GM19099 (cell line): ENCODE measurements around the gene ELF2.
A peak's percentile ranks its signal among the peaks of the same experiment; 100 is the strongest.

Experiments
- POLR2A ChIP-seq: IDR thresholded peaks from 3 replicates; pipeline ENCODE4 v1.6.1; 2011; ENCODE audit warnings: low read depth; ENCODE audit not compliant: insufficient read length; ENCODE audit errors: extremely low read depth

The ELF2 gene

DNA sequence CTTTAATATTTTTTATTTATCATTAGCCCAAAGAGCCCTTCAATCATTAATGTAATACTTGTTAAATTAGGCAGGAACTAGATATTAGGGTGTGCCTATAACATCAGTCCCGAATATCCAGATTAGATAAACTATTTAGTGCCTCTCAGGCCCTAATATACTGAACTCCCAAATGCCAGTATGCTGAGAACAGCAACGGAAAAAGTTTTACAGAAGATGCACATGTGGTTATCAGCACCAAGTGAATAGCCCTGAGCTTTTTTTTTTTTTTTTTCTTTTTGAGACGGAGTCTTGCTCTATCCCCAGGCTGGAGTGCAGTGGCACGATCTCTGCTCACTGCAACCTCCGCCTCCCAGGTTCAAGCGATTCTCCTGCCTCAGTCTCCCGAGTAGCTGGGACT lies 13.0 kb upstream of the ELF2 start:
- no peak for TF ChIP-seq POLR2A

DNA sequence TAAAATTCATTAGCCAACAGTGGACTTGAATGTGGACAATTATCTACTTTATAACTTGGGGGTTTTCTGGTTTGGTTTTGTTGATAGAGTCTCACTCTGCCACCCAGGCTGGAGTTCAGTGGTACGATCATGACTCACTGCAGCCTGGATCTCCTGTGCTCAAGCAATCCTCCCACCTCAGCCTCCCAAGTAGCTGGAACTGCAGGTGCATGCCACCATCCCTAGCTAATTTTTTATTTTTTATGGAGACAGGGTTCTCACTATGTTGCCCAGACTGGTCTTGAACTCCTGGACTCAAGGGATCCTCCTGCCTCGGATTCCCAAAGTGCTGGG lies 12.4 kb upstream of the ELF2 start:
- TF ChIP-seq POLR2A: no peak

DNA sequence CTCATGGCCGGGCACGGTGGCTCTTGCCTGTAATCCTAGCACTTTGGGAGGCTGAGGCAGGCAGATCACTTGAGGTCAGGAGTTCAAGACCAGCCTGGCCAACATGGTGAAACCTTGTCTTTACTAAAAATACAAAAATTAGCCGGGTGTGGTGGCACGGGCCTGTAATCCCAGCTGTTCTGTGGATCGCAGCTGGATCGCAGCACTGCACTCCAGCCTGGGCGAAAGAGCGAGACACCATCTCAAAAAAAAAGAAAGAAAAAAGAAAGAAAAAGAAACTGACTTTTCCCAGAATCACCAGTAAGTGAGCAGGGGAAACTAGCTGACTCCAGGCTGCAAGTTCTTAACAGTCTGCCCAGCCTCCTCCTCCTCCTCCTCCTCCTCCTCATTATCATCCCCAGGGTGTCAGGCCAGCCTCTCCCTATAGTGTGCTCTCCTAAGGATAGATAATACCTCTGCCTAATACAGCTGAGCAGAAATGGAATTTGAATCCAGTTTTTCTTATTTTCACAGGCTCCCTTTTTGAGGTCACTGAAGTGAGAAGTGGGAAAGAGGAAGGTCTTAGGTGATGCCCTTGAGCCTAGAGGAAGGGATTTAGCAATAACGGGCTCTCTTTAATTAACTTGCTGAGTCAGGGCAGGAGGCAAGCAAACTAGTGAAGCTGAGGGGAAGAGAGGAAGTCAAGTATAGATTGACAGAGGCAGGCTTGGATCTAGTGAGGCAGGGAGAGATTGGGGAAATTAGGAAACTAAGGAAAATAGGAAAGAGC lies 11.8 kb upstream of the ELF2 start:
- TF ChIP-seq POLR2A: no peak

DNA sequence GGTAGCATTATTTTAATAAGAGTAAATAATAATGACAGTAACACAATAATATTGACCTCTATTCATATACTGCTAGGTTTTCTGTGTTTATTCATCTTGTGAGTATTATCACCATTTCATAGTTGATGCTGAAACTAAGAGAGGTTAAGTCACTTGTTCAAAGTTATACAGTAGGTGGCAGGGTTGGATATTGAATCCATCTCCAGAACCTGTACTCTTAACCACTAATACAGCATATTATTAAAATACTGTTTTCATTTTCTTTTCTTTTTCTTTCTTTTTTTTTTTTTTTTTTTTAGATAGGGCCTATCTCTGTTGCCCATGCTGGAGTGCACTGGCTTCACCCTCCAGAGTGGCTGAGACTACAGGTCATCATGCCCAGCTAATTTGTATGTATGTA lies 7.1 kb upstream of the ELF2 start:
- no peak for TF ChIP-seq POLR2A

DNA sequence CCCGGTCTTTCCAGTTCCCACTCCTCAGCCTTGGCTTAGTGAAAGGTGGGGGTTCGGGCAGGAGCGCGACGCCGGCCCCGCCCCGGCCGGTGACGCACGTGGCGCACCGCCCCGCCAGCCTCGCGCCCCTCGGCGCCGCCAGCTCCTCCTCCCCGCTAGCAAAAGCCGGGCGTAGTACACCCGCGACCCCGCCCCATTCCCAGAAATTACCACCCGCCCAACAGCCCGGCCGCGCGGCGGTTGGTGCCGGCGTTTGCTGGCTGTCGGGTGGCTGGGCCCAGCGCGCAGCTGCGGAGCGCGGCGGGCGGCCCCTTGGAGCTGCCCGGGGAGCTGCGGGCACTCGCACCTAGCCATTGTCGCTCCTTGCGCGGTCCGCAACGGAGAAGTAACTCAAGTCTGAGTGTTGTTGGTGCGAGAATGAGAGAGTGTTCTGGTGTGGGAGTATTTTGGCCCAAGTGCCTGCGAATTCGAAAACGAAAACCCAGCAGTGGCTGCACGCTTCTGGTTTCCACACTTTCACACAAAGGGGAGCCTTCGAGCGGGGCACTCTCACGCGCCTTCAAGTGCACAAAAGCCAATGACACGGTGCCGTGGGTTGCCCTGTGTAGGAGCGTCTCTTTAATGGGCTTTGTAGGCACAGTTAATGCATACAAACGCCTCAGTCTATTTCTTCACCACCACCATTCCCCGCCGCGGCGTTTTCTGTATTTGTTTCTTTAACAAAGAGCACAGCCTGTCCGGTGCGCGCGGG lies 1.0 kb upstream of the ELF2 start:
- TF ChIP-seq POLR2A: peak; percentile 61

DNA sequence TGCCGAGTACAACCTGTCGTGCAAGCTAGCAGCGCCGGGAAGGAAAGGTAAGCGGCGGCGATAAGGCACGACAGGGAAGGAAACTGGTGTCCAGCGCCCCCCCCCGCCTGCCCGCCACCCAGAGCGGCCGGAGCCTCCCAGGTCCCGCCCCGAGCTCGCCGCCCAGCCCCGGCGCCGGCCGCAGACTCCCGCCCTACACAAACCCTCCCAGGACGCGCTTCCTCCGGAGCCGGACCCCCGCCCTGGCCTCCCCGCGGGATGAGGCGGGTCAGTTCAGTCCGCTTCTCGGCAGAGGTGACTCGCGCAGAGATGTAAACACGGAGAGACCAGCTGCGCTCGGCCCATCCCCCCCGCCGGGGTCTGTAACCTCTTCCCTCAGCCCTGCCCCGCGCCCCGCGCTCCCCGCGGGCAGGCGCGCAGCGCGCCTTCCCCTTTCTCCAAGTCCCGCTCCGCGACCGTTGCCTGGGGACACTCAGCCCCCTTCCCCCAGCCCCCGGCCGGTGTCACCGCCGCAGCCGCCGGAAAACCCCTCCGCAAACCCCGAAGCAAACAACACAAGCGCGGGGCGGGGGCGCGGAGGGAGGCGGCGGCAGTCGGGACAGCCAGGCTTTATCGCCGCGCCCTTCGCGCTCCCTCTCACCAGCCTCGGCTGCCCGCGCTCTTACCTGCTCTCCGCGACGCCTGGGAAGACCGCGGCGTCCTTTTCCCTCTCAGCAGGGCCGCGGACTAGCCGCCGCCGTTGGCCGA lies 543 bp downstream of the ELF2 start:
- no peak for TF ChIP-seq POLR2A

DNA sequence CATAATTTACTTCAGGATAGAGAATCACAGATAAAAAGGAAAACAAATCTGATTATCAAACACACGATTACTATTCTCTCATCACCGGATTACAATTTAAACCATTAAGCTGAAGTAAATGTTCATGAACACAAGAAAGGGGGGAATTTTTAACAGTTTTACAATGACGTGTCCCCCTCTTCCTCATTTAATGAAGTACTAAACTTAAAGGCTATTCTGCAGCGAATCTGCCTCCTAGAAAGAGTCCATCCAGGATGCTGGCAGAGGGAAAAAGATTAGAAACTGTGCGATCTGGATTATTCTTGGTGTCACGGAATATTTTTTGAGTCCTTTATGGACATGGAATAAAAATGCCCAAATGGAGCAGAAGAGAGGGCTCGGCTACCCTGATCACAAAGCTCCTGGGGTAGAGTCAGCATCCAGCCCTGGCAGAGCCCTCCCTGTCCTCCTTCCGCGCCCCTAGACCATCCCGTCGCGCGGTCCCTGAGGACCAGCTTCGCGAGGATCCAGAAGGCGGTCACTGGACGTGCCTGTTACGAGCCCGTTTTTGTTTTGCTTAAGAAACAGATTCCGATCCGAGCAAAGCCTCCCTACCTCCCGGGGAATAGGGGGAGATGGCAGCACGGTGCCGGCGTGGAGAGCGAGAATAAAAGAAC lies 1.2 kb downstream of the ELF2 start:
- no peak for TF ChIP-seq POLR2A

DNA sequence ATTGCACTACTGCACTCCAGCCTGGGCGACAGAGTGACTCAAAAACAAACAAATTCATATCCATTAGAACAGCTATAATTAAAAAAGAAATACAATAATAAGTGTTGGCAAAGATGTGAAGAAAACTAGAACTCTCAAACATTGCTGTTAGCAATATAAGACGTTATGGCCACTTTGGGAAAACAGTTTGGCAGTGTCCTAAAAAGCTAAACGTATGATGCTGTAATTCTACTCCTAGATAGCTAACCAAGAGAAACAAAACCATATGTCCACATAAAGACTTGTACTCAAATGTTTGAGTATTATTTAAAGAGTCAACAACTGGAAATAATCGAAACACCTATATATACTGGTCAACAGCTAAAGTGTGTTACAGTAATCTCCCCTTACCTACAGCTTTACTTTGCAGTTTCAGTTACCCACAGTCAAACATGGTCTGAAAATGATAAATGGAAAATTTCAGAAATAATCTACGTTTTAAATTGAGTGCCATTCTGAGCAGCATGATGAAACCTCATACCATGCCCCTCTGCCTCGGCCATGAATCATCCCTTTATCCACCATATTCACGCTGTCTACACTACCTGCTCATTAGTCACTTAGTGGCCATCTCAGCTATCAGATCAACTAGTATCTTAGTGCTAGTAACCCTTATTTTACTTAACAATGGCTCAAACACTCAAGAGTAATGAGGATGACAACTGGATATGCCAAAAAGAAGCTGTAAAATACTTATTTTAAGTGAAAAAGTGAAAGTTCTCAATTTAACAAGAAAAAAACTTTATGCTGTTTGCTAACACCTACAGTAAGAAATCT lies 4.9 kb downstream of the ELF2 start:
- no peak for TF ChIP-seq POLR2A

DNA sequence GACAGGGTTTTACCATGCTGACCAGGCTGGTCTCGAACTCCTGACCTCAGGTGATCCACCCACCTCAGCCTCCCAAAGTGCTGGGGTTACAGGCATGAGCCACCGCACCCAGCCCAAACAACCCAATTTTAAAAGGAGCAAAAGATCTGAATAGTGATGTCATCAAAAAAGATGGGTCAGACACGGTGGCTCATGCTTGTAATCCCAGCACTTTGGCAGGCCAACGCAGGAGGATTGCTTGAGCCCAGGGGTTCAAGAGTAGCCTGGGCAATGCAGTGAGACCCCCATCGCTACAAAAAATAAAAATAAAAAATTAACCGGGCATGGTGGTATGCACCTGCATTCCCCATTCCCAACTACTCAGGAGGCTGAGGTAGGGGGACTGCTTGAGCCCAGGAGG lies 6.1 kb downstream of the ELF2 start:
- no peak for TF ChIP-seq POLR2A

DNA sequence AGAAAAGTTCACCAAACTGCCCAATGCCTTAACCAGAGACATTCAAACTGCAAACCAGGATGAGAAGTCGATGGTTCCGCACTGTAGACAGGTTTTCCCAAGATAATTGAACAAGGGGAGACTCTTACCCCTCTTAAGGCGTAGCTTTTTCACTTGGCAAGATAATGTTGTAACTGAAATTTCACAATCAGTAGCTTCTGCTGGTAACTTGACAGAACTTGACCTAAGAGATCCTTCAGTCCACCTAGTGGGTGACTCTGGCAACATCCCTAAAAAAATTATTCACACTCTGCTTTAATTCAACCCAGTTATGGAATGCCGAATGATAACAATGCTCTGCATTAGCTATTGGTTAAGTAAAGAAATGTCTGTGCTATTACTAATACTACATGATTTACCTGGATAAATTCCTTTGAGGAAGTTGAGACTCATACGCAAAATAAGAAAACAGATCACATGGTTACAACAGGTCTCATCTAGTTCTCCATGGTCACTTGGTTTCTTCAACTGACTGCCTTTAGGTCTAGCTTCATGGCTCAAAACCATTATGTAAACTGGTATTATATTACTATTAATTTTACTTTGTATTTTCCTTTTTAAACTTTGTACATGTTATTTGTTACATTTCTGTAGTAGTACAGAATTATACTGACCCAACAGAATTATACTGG lies 9.1 kb downstream of the ELF2 start:
- TF ChIP-seq POLR2A: no peak

DNA sequence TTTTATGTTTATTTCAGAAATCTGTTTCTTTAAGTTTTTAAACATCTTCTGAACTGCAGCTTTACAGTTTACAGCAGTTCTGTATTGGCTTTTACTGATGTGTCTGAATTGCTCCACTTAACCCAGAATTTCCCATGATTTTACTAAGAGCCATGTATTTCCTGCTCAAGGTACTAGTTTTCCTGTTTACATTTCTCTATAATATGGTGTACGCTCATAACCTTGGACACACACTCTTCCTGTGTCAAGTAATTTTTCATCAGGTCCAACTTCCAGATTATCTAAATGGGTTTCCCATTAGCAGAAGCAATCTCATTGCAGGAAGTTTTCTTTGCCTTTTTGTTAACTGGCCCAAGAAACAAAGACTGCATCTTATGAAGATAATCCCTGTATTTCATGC lies 12.3 kb downstream of the ELF2 start:
- no peak for TF ChIP-seq POLR2A

DNA sequence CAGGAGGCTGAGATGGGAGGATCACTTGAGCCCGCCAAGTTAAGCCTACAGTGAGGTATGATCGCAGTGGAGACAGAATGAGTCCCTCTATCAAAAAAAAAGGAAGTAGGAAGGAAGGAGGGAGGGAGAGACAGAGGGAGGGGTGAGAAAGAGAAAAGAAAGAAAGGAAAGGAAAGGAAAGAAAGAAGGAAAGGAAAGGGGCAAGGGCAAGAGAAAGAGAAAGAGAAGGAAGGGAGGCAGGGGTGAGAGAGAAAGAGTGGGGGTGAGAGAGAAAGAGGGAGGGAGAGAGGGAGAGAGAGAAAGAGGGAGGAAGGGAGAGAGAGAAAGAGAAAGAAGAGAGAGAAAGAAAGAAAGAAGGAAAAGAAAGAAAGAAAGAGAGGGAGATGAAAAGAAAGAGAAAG lies 13.2 kb downstream of the ELF2 start:
- TF ChIP-seq POLR2A: no peak

DNA sequence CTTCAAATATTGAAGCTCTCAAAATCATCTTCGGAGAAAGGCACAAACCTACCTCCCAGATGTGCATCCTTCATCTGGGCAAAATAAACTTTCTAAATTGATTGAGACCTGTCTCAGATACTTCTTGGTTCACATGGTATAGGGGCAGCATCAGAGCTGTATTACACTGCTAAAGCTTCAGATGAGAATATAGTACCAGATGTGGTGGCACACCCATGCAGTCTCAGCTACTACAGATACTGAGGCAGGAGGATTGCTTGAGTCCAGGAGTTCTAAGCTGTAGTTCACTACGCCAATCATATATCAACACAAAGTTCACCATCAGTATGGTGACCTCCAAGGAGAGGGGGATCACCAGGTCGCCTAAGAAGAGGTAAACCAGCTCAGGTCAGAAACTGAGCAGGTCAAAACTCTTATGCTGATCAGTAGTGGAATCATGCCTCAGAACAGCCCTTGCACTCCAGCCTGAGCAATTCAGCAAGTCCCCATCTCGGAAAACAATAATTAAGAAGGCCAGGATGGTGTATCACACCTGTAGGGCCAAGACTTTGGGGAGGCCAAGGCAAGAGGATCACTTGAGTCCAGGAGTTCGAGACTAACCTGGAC lies 22.0 kb downstream of the ELF2 start:
- TF ChIP-seq POLR2A: no peak

DNA sequence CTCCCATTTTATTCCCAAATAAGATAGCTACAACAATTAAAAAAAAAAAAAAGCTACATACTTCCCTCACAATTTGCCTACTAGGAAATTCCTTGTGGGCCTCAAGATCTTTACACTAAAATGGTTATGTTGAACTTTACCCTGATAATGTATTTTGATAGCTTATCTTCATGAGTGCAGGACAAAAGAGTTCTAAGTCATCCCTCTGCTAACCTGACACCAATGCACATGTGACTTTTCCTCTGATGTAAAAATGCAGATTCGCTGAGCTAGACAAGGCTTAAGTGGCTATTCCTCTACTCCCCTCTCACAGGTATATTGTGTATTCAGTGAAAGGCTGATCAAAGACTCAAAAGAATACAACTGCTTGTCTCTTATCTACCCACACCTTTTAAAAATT lies 22.5 kb downstream of the ELF2 start:
- no peak for TF ChIP-seq POLR2A
